ENCODE measurements around the gene TMEM222. TPM values are rescaled to one million over a fixed set of nuclear protein-coding genes. Genes with fewer than 3 reads are reported as not detected.

The TMEM222 gene
- polyA plus RNA-seq, 1 of the 3 experiments (the other 2 are of a cell fraction) = 51.7 TPM

DNA sequence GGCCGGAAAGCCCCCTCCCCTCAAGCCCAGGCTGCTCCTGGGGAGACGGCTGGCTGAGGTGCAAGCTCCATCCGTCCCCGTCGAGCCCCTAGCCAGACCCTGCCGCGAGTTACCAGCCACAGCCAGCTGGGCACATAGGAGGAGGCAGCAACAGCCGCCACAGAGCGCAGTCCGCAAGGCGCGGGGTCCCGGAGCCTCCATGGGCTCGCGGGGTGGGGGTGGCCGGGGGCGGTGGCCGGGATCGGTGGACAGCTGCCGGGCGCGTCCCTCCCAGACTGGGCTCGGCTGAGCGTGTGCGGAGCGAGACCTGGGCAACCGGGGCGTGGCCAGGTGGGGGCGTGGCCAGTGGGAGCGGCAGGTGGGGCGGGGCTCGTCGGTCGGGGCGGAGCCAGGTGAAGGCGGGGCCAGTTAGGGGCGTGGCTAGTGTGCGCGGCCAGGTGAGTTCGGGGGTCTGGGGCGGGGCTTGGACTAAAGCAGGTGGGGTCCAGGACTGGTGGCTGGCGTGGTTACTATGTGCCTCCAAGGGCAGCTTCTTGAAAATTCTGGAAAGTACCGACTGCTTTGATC lies 61.2 kb downstream of the TMEM222 start, which contains the start of gene CD164L2:
Gene CD164L2, minus strand, starts transcription at position 295 of the 567 bp plus-strand sequence. Its CDS starts 94 bp downstream, at position 201.
- peak; percentile 70 for DNase-seq
- POLR2A ChIA-PET = interaction anchor here (1.1 kb wide), 1 partner anchor 18 kb away, joined by 4 read pairs; no protein-coding TSS in a partner anchor
- Histone ChIP-seq H4K20me1 (ENCODE audit: insufficient read depth) (no peaks in the 10 kb centered on the region), H3K27ac (ENCODE audit: low read depth in 2 of 2, low read length in 1 of 2) (no peak within 1 kb of the TSS), H3K9me2 (no peaks in the 10 kb centered on the region), H2AFZ (ENCODE audit: low read depth) (no peak within 1 kb of the TSS), H3K36me3 (replicated peaks in 1 of 2; ENCODE audit: control insufficient read depth in 1 of 2, insufficient read depth in 2 of 2, low read length in 1 of 2) (no peaks in the 10 kb centered on the region), H3K27me3 (ENCODE audit: insufficient read depth) (no peaks in the 10 kb centered on the region), H3K4me1 (ENCODE audit: control insufficient read depth in 1 of 2, insufficient read depth in 2 of 2, low read depth in 1 of 2, low read length in 1 of 2) (peaks cover 0 to 10% of the 10 kb centered on the region in 2 experiments; a peak in 1 of 4 replicates), H3K4me2 (no peak within 1 kb of the TSS), H3F3A (replicated peaks; ENCODE audit: insufficient read depth) (no peaks in the 10 kb centered on the region), H3K9me3 (no peaks in the 10 kb centered on the region), H3K79me2 (ENCODE audit: insufficient read depth) (no peaks in the 10 kb centered on the region), H3K4me3 (ENCODE audit: low read depth in 2 of 2, low read length in 1 of 2) (no peak within 1 kb of the TSS), H3K9ac (no peak within 1 kb of the TSS)
- 45% methylated on average over 14 of the region's 43 CpGs for WGBS (ENCODE audit: low lambda C conversion rate)
- no peak for TF ChIP-seq YY1 (IDR thresholded peaks at IDR 0.05; ENCODE audit: low read depth)
- TF ChIP-seq, protein P1, sequence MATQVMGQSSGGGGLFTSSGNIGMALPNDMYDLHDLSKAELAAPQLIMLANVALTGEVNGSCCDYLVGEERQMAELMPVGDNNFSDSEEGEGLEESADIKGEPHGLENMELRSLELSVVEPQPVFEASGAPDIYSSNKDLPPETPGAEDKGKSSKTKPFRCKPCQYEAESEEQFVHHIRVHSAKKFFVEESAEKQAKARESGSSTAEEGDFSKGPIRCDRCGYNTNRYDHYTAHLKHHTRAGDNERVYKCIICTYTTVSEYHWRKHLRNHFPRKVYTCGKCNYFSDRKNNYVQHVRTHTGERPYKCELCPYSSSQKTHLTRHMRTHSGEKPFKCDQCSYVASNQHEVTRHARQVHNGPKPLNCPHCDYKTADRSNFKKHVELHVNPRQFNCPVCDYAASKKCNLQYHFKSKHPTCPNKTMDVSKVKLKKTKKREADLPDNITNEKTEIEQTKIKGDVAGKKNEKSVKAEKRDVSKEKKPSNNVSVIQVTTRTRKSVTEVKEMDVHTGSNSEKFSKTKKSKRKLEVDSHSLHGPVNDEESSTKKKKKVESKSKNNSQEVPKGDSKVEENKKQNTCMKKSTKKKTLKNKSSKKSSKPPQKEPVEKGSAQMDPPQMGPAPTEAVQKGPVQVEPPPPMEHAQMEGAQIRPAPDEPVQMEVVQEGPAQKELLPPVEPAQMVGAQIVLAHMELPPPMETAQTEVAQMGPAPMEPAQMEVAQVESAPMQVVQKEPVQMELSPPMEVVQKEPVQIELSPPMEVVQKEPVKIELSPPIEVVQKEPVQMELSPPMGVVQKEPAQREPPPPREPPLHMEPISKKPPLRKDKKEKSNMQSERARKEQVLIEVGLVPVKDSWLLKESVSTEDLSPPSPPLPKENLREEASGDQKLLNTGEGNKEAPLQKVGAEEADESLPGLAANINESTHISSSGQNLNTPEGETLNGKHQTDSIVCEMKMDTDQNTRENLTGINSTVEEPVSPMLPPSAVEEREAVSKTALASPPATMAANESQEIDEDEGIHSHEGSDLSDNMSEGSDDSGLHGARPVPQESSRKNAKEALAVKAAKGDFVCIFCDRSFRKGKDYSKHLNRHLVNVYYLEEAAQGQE (IDR thresholded peaks at IDR 0.05; ENCODE audit: low read depth, low read length) = no peak
- TF ChIP-seq MEF2A (IDR thresholded peaks at IDR 0.05; ENCODE audit: borderline replicate concordance, low read depth) = no peak
- TF ChIP-seq, protein P2, sequence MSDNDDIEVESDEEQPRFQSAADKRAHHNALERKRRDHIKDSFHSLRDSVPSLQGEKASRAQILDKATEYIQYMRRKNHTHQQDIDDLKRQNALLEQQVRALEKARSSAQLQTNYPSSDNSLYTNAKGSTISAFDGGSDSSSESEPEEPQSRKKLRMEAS (IDR thresholded peaks at IDR 0.05; ENCODE audit: low read depth) = no peak
- TF ChIP-seq MXI1 (IDR thresholded peaks at IDR 0.05; ENCODE audit: low read depth, low read length) = no peak
- TF ChIP-seq, protein P3, sequence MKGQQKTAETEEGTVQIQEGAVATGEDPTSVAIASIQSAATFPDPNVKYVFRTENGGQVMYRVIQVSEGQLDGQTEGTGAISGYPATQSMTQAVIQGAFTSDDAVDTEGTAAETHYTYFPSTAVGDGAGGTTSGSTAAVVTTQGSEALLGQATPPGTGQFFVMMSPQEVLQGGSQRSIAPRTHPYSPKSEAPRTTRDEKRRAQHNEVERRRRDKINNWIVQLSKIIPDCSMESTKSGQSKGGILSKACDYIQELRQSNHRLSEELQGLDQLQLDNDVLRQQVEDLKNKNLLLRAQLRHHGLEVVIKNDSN (IDR thresholded peaks at IDR 0.05; ENCODE audit: borderline replicate concordance, low read depth) = no peak
- TF ChIP-seq, protein P4, sequence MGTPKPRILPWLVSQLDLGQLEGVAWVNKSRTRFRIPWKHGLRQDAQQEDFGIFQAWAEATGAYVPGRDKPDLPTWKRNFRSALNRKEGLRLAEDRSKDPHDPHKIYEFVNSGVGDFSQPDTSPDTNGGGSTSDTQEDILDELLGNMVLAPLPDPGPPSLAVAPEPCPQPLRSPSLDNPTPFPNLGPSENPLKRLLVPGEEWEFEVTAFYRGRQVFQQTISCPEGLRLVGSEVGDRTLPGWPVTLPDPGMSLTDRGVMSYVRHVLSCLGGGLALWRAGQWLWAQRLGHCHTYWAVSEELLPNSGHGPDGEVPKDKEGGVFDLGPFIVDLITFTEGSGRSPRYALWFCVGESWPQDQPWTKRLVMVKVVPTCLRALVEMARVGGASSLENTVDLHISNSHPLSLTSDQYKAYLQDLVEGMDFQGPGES (IDR thresholded peaks at IDR 0.05; ENCODE audit: low read depth, low read length) = no peak
- CTCF ChIA-PET = interaction anchor here (0.8 to 20.0 kb wide), 10 partner anchors 8 to 338 kb away, joined by 3 to 731 read pairs (median 6); partner anchors contain the start of gene MAP3K6

DNA sequence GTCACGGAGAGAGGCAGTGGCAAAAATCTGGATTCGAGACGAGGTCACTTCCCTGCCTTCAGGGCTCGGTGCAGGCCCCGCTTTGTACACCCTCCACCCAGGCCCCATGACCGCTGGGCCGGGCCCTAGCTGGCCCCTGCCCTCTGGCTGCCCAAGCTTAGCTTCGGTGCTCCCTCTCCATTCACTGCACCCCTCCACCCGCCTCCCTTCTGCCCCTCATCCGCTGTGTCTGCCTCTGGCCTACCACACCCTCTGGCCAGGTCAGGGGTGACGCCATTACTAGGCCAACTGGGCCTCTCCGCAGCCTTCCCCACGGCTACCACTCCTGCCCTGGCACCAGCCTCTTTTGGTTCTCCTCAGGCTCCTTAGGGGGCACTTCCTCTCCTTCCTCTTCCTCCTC lies 61.7 kb downstream of the TMEM222 start:
- no peaks in the 10 kb centered on the region for H3K9me2 ChIP-seq
- H3K4me1 ChIP-seq (ENCODE audit: control insufficient read depth in 1 of 2, insufficient read depth in 2 of 2, low read depth in 1 of 2, low read length in 1 of 2) = peaks cover 0 to 10% of the 10 kb centered on the region in 2 experiments; a peak in 1 of 4 replicates
- no peaks in the 10 kb centered on the region for H3K36me3 ChIP-seq (replicated peaks in 1 of 2; ENCODE audit: control insufficient read depth in 1 of 2, insufficient read depth in 2 of 2, low read length in 1 of 2)
- ChIA-PET CTCF (interaction anchor here (0.8 to 20.0 kb wide), 7 partner anchors 15 to 339 kb away, joined by 3 to 731 read pairs (median 8); partner anchors contain the start of gene MAP3K6), POLR2A (interaction anchor here (1.1 to 1.2 kb wide), 2 partner anchors 18 to 83 kb away, joined by 4 to 5 read pairs; no protein-coding TSS in a partner anchor)
- DNase-seq = no peak
- no peaks in the 10 kb centered on the region for H3K9me3 ChIP-seq
- H3F3A ChIP-seq (replicated peaks; ENCODE audit: insufficient read depth) = no peaks in the 10 kb centered on the region
- 92% methylated on average over 13 of the region's 13 CpGs for WGBS (ENCODE audit: low lambda C conversion rate)
- H3K79me2 ChIP-seq (ENCODE audit: insufficient read depth) = no peaks in the 10 kb centered on the region
- H3K4me3 ChIP-seq (ENCODE audit: low read depth in 2 of 2, low read length in 1 of 2) = no peak overlapping the region
- H3K9ac ChIP-seq = no peak overlapping the region
- H3K27ac ChIP-seq (ENCODE audit: low read depth in 2 of 2, low read length in 1 of 2) = no peak overlapping the region
- no peak overlapping the region for H2AFZ ChIP-seq (ENCODE audit: low read depth)
- no peak overlapping the region for H3K4me2 ChIP-seq
- H3K27me3 ChIP-seq (ENCODE audit: insufficient read depth) = no peaks in the 10 kb centered on the region
- H4K20me1 ChIP-seq (ENCODE audit: insufficient read depth) = no peaks in the 10 kb centered on the region
- TF ChIP-seq GATA2 (CRISPR knock-in tag; IDR thresholded peaks at IDR 0.05) = no peak
- TF ChIP-seq, protein P5, sequence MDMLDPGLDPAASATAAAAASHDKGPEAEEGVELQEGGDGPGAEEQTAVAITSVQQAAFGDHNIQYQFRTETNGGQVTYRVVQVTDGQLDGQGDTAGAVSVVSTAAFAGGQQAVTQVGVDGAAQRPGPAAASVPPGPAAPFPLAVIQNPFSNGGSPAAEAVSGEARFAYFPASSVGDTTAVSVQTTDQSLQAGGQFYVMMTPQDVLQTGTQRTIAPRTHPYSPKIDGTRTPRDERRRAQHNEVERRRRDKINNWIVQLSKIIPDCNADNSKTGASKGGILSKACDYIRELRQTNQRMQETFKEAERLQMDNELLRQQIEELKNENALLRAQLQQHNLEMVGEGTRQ (IDR thresholded peaks at IDR 0.05; ENCODE audit: borderline replicate concordance, low read depth, low read length) = no peak
- no peak for TF ChIP-seq FOSL2 (IDR thresholded peaks at IDR 0.05; ENCODE audit: borderline replicate concordance, low read depth)
- no peak for TF ChIP-seq RAD21 (IDR thresholded peaks at IDR 0.05; ENCODE audit: low read length)
- TF ChIP-seq MEF2A (IDR thresholded peaks at IDR 0.05; ENCODE audit: borderline replicate concordance, low read depth) = no peak
- TF ChIP-seq, protein P1 (IDR thresholded peaks at IDR 0.05; ENCODE audit: low read depth, low read length) = no peak
- no peak for TF ChIP-seq RXRA (IDR thresholded peaks at IDR 0.05; ENCODE audit: borderline replicate concordance, low read depth)
- no peak for TF ChIP-seq FOXM1 (IDR thresholded peaks at IDR 0.05; ENCODE audit: low read depth)

Measured in SK-N-SH (cell line).